Activated CD8-positive, alpha-beta memory T cell treated with anti-CD3 and anti-CD28 coated beads, Interleukin-2, amount 50 U/mL, for 48 hours (primary cell): ENCODE results near the gene WDR37.

Experiments
- DNase-seq: peaks from one replicate; pipeline ENCODE4 v3.0.0-alpha.2; 2020

WDR37 gene

GRCh38 chr10:1074748-1075308, 18.6 kb downstream of the WDR37 start:
- DNase-seq: no peak

- DNase-seq: no peak
These were observed 22.5 kb downstream of the WDR37 start for GRCh38 chr10:1078668-1079067.

GRCh38 chr10:1083581-1083980, 27.4 kb downstream of the WDR37 start:
- no peak for DNase-seq

DNA sequence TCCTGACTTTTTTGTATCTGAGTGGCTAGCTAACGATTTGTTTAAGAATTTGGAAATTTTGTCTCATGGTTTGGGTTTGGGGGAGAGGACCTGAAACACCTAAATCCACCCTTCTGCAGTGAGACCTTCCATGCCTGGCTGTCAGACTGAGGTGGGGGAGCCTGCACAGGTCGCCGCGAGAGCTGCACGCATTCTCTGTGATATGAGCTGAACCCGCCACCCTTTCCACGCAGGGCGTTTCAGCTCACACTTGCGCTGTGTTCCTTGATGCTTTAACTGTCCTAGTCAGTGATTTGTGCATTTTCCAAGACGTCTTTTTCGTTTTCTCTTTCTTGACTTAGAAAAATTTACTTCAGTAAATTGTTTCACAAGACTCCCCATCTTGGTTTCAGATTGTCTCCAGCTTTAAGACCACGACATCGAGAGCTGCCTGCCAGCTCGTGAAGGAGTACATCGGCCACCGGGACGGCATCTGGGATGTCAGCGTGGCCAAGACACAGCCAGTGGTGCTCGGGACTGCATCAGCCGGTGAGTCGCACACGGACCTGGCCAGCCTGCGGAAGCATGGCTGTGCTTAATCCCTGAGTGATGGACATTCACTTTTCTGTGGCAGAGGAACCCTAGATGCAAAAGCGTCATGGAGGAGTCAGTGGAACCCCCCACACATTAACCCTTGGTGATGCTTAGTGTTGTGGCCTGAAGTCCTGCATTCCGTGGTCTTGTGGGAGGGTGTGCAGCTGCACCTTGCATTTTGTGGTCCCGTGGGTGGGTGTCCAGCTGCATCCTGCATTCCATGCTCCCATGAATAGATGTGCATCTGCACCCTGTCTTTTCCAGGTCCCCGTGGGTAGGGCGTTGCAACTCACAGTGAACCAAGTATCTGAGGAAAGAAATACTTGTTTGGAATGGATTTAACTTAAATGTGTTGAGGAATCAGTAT, 28.1 kb downstream of the WDR37 start:
- no peak for DNase-seq

DNA sequence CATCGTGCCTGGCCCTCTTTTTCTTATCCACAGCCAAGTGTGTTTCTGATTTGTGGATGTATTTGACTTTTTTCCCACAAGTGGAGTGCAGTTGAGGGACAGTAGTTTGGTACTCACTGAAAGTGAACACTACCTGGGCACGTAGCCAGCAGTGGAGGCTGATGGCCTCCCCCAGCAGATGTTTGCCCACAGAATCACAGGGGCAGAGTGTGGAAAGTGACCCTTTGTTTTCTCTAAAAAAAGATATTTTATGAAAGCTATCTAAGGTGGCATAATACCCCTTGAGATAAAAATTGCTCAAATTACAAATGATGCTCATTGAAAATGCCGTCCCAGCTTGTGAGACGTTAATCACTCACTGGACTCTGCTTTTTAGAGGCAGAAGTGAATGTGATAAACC, 29.1 kb downstream of the WDR37 start:
- DNase-seq: no peak

GRCh38 chr10:1086787-1087186, 30.6 kb downstream of the WDR37 start:
- DNase-seq: no peak

- no peak for DNase-seq
These were observed 33.0 kb downstream of the WDR37 start for GRCh38 chr10:1089017-1089689.

DNA sequence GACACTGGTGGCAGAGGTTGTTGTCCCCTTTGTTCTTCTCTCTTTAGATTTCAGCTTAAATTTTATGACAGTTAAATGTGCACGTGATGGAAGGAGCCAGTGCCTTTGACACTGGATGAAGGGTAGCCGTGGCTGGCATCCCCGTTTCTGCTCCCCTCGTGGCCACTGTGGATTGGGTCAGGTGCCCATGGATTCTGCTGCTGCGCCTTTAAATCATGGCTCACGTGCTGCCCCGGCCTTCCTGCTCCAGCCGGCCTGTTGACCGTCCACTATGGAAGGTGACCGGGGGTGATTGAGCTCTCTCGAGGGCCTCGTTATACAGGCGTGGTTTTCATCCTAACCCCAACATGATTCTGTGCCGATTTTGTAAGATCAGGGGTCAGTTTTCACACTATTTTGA, 34.5 kb downstream of the WDR37 start:
- no peak for DNase-seq

- DNase-seq: peak; percentile 40
These were observed 37.5 kb downstream of the WDR37 start for GRCh38 chr10:1093696-1094095.

DNA sequence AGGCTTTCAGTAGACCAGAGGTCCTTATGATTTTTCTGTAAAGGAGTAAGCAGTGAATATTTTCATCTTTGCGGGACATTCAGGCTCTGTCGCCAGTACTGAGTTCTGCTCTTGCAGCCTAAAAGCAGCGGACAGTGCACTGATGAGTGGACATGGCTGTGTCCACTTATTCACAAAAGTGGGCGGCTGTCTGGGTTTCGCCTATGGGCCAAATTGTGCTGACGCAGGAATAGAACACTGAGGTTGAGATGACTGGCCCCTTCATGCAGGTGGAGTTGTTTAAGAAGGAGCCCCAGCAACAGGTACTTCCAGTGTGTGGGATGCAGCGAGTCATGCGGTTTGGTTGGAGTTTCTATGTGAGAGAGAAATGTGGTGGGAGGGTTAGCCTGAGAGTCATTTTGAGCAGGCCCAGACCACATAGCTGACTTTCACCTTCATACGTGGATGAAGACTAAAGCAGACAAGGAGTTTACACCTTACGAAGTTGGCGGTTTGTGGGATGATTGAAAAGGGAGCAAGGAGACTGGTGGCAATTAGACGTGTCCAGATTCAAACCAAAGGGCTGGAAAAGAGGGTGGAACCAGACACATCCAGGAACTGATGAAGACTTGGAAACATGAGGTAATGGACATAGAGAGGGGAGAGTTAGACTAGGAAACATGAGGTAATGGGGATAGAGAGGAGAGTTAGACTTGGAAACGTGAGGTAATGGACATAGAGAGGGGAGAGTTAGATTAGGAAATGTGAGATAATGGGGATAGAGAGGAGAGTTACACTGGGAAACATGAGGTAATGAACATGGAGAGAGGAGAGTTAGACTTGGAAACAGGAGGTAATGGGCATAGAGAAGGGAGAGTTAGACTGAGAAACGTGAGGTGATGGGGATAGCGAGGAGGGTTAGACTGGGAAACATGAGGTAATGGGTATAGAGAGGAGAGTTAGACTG, 38.2 kb downstream of the WDR37 start:
- DNase-seq: peak; percentile 78

DNA sequence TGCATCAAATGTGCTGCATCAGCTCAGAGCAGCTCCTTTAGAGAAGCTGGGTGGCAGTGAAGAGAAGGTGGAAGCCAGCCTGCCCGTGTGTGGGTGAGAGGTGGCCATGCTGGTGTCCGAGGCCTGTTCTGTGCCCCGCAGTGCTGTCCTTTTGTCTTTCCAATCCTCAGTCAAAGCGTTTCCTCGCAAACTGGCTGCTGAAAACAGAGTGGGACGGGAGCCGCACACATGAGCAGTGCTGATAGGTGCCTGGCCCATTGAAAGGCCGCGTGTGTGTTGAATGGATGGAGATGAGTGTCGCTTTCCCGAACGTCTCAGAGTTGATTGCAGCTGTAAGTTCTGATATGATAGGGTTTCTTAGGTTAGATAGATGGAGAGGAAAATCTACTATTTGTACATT, 39.3 kb downstream of the WDR37 start:
- peak; percentile 41 for DNase-seq

DNA sequence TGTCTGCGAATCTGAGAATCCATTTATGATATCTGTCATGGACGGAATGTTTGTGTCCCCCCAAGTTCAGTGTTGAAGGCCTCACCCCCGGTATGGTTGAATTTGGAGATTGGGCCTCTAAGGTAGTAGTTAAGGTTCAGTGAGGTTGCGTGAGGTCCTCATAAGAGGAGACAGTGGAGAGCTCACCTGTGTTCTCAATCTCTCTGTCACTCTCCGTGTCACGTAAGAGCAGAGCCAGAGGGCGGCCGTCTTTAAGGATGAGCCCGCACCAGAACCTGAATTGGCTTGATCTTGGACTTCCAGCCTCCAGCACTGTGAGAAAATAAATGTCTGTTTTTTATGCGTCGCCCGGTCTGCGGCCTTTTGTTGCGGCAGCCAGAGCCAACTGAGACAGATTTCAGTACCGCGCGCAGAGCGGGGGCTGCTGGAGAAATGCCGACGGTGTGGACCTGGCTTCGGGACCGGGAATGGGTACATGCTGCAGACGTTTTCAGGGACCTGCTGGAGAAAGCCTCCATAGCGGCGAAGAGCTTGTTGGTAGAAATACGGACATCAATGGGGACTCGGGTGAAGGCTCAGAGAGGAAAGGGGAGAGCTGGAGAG, 40.2 kb downstream of the WDR37 start:
- peak; percentile 32 for DNase-seq

GRCh38 chr10:1097436-1097835, 41.3 kb downstream of the WDR37 start:
- DNase-seq: peak; percentile 49

GRCh38 chr10:1100143-1100542, 44.0 kb downstream of the WDR37 start:
- DNase-seq: no peak

- no peak for DNase-seq
These were observed 44.6 kb downstream of the WDR37 start for GRCh38 chr10:1100691-1101368.

DNA sequence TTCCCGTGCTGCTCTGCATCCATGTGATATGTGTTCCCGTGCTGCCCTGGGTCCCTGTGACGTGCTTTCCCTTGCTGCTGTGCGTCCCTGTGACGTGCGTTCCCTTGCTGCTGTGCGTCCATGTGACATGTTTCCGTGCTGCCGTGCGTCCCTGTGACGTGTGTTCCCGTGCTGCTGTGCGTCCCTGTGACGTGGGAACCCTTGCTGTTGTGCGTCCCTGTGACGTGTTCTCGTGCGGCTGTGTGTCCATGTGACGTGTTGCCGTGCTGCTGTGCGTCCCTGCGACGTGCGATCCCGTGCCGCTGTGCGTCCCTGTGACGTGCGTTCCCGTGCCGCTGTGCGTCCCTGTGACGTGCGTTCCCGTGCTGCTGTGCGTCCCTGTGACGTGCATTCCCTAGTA, 45.8 kb downstream of the WDR37 start:
- no peak for DNase-seq

- peak; percentile 63 for DNase-seq
These were observed 46.2 kb downstream of the WDR37 start for GRCh38 chr10:1102416-1102815.

- no peak for DNase-seq
These were observed 46.6 kb downstream of the WDR37 start for GRCh38 chr10:1102831-1103230.

GRCh38 chr10:1103551-1103950, 47.4 kb downstream of the WDR37 start:
- no peak for DNase-seq

GRCh38 chr10:1104971-1105370, 48.8 kb downstream of the WDR37 start:
- no peak for DNase-seq

DNA sequence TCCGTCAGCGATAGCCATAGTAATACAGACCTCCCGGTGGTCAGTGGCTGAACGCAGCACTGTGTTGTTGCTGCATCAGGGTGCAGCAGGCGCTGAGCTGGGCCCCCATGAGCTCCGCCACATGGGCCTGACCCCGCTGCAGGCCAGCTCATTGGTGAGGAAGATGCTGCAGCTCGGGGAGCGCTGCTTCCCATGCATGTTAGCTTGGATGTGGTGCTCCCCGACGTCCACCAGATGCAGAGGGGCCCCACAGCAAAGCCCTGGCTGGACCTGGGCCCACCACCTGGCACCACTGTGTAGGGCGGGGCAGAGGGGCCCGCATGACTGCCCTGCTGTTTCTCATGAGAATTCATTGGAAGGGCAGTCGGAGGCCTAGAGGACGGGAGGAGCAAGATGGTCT, 50.8 kb downstream of the WDR37 start:
- no peak for DNase-seq

GRCh38 chr10:1107679-1108078, 51.5 kb downstream of the WDR37 start:
- DNase-seq: no peak
